C4-2B (cell line): ENCODE data around the gene STARD6.

Experiments
- H3K27ac ChIP-seq: fragments of 450-650 bp; 2 replicates; pipeline ENCODE4 v1.5.1; 2017
- ZFX ChIP-seq: fragments of 450-650 bp; IDR thresholded peaks from 2 replicates; pipeline ENCODE4 v1.6.1; 2017
- TF ChIP-seq, protein P1 (sequence below): fragments of 450-650 bp; conservative IDR thresholded peaks from 2 replicates; pipeline ENCODE4 v1.5.1; 2017; ENCODE audit warnings: mild to moderate bottlenecking

The STARD6 gene

GRCh38 chr18:54279477-54280219, 78.0 kb downstream of the STARD6 start:
- no peak for TF ChIP-seq ZFX
- TF ChIP-seq, protein P1, sequence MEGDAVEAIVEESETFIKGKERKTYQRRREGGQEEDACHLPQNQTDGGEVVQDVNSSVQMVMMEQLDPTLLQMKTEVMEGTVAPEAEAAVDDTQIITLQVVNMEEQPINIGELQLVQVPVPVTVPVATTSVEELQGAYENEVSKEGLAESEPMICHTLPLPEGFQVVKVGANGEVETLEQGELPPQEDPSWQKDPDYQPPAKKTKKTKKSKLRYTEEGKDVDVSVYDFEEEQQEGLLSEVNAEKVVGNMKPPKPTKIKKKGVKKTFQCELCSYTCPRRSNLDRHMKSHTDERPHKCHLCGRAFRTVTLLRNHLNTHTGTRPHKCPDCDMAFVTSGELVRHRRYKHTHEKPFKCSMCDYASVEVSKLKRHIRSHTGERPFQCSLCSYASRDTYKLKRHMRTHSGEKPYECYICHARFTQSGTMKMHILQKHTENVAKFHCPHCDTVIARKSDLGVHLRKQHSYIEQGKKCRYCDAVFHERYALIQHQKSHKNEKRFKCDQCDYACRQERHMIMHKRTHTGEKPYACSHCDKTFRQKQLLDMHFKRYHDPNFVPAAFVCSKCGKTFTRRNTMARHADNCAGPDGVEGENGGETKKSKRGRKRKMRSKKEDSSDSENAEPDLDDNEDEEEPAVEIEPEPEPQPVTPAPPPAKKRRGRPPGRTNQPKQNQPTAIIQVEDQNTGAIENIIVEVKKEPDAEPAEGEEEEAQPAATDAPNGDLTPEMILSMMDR = no peak
- H3K27ac ChIP-seq = no peak overlapping the region

DNA sequence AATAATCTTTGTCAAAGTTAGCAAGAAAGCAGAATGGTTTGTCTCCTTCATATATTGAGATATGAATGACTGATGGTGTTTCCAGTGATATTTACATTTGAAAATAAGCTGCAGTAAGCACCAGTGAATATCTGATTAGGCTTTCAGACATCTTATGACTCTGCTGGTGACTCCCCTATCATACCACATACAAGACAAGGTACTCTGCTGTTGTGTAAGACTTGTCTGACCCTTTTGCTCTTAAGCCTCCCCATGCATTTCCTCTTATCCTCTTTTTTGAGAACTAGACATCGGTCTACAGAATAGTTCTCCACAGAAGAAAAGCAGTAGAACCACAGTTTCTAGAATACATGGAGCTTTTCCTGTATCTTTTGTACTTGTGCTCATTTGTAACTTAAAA, 79.0 kb downstream of the STARD6 start:
- TF ChIP-seq, protein P1 = no peak
- TF ChIP-seq ZFX = no peak
- no peak overlapping the region for H3K27ac ChIP-seq

GRCh38 chr18:54277899-54278298, 79.8 kb downstream of the STARD6 start:
- TF ChIP-seq ZFX = no peak
- TF ChIP-seq, protein P1 = no peak
- H3K27ac ChIP-seq = no peak overlapping the region
